Retina (tissue), 1 donor: Measurements from ENCODE around the gene CLEC3A.
"Not testable (repeated sequence)": the region's sequence is repeated elsewhere in the genome, so short reads cannot be mapped to it uniquely, and the experiment has no call there.

Source experiments
- DNase-seq: peaks from one replicate; pipeline ENCODE4 v3.0.0-alpha.2; 2016

CLEC3A gene, protein sequence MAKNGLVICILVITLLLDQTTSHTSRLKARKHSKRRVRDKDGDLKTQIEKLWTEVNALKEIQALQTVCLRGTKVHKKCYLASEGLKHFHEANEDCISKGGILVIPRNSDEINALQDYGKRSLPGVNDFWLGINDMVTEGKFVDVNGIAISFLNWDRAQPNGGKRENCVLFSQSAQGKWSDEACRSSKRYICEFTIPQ

DNA sequence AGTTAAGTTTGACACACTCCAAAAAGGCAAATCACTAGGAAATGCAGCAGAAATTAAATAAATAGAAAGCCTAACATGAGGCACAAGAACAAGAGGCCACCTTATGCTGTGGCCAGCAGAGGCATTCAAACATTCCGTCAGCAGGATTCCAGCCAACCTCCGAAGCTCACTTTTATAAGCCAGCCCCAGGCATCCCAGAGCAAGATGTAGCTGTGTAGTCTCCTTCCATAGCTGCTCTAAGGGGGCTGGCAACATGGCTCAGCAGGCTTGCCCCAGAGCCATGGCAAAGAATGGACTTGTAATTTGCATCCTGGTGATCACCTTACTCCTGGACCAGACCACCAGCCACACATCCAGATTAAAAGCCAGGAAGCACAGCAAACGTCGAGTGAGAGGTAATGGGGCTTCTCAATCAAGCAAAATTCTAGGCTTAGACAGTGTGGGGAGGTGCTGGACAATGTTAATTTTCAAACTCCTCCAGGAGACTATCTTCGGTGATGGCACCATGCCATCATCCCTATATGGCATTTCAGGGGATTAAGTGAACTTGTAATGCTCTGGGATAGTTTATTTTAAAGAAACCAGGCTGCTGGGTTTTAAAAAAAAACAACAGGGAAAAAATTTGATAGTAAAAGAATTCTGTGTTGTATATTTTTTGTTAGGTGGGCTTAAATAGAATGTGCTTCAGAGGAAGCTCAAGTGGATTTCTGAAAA is at the start of gene CLEC3A:
Gene CLEC3A (plus strand): TSS at position 202 of the 714 bp plus-strand sequence. CDS start 79 bp downstream, at position 281.
- DNase-seq: no peak

DNA sequence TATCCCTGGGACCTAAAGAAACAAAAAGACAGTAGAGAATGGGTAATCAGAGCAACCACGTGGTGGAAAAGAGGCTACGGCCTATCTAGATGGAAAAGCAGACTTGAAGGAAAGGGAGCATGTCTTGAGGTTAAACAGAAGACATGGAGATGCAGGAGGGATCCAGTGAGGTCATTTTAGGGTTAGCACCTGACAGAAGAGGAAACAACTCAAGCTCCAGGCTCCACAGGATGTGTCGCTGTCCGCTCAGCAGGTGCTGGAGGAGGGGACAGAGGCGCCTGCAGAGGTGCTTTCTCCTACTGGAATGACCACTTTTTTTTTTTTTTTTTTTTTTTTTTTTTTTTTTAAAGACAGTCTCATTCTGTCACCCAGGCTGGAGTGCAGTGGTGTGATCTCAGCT is 47.5 kb upstream of the CLEC3A start:
- no peak for DNase-seq

DNA sequence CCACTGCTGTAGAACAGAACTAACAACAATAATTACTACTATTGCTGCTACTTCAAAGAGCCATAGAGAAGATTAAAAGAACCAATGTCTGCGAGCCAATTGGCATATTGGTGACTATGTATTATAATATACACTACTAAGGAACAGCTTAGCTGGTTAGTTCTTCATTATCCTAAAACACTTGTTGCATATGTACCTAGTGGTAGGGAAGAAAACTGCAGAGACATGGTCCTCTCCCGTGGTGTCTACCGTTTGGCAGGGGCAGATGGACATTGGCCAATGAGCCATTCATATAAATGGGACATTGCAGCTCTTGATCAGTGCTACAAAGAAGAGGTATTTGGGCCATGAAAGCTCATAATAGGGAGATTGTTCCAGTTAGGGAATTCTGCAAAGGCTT is 46.4 kb upstream of the CLEC3A start:
- DNase-seq: no peak

DNA sequence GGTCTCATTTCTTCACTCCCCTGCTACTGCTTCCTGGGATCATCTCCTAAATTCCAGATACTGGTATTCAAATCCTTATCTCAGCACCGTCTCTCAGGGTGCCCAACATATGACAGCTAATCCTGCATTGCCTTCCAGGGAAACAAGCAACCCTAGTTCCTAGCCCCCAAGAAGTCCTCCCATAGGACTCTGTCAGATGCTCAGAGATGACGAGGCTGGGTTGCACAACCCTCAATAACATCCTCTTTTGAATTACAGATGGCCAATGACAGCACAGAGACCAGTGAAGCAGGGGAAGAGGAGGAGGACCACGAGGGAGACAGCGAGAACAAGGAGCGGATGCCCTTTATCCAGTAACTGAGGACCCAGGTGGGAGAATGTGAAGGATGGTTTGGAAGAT is 45.0 kb upstream of the CLEC3A start:
- no peak for DNase-seq

DNA sequence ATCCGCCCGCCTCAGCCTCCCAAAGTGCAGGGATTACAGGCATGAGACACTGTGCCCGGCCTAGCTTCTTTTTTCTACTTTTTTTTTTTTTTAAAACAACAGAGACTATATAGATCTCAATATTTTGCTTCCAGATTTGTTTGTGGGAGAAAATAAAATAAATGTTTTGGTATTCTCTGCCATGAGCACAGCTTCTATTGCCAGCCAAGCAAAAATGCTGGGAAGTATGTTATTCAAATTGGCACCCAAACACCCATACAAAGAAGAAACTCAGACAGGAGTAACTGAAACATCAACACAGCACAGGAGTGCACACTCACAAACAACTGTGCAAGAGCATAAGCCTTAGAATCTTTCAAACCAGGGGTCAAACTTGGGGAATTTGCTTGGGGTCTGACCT is 37.2 kb upstream of the CLEC3A start:
- no peak for DNase-seq

DNA sequence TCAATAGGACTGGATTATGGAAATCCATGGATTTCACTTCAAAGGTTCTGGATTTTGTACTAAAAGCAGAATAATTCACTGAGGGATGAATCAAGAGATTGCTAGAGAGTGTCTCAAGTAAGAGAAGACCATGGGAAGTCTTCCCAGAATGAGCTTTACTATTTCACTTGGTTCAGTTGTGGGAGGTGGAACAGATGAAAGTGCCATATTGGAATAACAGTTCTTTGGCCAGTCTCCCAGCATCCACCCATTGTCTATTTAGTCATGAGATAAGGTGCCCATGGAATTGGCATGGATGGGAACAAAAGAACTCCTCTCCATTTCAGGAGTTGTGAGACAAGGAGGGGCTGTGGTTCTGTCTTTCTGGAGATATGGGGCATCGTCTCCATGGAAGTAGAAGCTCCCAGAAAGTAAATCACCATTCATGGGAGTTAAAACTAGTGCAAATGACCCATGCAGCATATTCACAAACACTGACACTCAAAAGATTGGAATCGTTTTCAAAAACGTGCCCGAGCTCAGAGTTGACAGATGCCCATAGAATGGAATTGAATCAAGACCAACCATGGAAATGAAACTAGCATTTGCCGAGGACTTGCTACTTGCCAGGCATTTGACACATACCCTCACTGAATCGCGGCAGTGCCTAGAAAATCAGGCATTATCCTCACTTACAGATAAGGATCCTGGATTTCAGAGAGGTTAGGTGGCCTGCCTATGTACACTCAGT is 36.2 kb upstream of the CLEC3A start:
- no peak for DNase-seq

DNA sequence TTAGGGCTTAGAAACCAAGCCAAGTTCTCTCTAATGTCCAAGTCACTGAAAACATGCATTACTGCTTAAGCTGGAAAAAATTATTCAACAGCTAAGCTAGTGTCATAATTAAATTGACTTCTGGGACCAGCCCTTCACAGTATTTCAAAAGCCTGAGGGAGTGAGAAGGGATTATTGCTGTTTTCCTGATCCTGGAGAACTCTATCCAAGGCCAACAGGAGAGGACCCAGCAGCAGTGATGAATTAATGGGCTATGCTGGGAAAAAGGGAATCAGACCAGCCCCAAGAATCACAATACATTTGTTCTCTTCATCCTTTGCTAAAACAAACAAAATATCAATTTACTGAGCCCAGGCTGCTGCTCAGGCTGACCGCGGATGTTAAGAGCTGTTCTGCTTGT is 34.5 kb upstream of the CLEC3A start:
- no peak for DNase-seq

DNA sequence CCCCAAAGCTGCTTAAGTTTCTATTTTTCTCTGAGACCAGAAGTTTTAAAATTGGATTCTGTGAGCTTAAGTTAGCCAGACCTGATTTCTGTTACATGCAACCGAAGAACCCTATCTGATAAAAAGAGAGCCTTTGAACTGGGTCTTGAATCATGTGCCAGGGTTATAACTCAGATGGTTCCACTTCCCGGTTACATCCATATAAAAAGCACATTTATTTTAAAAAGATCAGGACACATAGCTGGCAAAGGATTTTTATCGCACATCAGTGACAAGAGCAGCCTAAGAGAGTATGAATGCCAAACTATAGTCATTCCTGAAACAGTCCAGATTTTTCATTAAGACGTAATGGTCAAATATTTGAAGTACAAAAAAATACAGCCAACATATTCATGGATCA is 32.5 kb upstream of the CLEC3A start:
- no peak for DNase-seq

DNA sequence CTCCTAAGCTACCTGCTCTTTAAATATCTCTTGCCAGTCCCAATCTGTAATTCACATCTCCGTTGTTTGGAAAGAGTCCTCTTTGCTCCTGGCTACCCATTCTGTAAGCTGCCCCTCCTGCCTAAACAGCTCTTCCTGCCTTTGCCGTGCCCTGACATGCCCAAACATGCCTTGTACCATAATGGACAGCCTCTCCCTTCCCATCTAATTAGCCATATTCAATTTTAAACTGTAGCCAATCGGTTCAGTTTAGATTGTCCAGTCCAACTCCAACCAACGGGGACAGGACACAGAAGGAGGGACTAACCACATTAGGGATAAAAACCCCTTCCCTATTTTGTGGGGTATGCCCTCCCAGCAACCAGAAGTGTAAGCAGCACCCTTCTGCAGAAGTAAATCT is 30.6 kb upstream of the CLEC3A start:
- no peak for DNase-seq

DNA sequence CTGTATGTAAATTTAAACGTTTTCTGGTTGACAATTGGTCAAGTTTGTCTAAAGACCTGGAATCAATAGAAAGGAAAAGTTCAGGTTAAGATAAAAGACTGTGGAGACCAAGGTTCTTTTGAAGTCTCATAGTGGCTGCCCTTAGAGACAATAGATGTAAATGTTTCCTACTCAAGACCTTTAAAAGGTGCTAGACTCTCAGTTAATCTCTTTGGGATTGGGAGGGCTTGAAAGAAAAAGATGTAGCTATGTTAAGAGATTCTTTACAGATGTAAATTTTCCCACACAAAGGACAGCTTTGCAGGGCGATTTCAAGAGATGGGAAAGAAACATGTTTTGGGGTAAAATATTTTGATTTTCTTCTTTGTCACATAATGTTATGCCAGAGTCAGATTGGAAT is 30.0 kb upstream of the CLEC3A start:
- not testable (repeated sequence) for DNase-seq

DNA sequence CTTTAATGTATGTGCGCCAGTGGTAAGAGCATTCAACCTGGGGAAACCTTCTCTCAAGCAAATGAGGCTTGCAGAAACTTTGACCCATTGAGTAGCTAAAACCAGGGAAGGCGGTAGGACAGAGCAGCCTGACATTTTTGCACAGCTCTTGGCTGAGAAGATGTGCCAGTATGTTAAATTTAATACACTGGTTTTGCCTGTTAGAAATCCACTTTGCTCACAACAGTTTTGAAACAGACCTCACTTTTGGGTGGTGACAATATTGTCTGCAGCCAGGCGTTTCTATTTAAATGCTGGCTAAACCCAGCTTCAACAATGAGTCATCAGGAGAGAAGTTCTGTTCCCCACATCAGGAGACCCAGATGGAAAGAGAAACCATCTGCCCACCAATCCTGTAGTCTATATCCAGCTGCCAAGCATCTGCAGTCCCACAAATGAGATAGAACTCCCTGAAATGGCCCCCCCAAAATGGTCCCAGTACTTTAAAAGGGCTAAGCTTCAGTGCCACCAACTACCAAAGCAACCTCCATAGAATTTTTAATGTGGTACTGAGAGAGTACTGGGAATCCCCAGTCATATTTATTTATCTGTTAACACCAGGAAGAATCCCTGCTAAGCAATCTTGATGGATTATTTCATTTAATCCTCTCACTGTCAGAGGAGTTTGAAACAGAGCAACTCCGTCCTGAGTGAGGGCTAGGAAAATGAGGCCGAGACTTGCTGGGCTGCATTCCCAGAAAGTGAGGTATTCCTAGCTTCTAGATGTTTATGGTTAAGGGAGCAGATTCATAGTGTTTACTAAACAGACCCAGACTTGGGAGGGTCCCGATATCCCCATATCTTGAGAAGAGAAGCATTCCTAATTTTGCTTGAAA is 29.0 kb upstream of the CLEC3A start:
- no peak for DNase-seq

DNA sequence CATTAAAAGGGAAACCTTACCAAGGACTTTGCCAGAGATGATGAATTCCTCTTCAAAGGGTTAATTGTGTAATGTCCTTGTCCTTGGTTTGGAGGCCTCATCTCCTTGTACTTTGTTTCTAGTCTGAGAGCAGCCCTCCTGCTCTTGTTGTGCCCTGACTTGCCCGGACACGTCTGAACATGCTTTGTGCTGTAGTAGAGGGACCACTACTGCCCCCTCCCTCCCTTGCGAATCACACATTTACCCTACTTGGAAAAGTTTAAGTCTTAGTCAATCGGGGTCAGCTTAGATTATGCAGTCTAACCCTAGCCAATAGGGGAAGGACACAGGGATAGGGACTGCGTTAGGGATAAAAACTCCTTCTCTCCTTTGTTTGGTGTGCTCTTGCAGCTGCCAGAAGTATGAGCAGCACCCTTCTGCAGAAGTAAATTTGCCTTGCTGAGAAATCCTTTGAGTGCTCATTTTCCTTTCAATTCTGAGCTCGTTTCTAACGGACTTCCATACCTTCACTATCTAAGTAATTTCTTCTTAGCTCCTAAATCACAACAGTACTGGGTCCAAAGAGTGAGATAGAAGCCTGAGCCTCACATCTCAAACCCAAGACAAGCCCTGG is 26.4 kb upstream of the CLEC3A start:
- DNase-seq: no peak

DNA sequence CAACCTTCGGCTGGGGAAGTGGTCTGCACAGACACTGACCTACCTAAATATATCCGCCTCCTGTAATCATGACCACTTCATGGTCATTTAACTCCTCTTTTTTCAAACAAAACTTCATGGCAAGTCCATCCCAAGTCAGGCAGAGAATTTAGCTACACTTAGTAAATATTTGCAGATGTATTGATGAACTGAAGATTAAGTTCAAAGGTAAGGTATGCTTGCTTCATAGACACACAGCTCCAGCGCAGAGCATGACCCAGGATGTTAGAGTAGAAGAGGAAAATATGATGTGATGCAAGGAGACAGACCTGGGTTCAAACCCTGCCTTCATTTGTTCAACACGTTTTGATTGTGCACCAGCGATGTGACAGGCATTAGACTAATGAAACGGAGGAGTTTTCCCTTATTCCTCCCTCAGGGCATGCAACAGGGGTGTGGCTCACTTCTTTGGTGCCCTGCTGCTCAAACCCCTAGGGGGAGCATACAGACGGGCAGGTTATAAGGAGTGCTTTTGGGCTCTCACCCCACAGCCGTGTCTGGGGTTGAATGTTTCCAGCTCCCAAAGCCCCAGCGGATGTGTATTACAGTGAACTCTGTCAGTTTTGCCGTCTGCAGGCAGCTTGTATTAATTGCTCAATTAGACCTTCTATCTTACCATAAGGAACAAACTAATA is 23.9 kb upstream of the CLEC3A start:
- DNase-seq: no peak

DNA sequence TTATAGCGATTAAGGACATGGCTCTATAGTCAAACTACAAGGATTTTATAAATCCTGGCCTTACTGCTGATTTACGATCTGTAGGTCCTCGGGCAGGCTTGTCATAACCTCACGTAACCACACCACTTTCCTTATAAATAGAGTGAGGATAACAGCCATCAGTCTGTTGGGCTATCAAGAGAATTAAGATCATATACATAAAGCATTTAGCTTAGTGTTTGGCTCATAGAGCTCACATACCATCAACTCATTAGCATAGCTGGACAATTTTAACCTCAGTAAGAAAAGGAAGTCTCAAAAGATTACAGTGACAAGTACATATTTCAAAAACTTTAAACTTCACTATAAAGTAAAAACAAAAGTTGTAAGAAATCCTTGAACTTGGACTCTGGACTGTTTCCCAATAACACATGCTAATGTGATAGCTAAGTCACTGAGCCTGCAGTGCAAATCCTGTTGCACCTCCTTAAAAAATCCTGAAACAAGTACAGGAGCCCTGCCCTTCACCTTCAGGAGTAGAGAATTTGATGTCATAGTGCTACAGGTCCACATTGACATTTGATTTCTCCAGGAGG is 20.8 kb upstream of the CLEC3A start:
- DNase-seq: no peak

DNA sequence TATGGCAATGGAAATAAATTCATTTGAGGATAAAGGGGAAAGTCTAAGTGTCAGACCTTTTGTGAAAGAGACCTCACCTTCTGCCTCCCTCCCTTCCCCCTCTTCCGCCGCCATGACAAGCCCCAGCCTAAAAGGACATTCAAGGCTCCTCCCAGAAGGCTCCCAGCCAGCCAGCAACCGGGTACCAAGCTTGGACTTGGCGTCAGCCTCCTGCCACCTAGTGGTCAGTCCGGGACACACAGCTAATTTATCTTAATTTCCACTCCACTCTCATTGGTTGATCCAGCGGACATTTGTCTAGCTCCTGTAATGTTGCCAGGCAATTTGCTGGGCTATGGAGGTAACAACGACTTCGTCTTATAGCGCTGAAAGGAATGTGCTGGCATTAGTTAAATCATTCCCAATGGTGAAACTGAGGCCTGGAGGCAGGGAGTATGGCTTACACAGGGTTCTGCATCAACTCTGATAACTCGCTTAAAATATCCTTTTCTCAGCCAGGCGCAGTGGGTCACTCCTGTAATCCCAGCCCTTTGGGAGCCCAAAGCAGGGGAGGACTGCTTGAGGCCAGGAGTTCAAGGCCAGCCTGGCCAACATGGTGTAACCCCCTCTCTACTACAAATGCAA is 19.3 kb upstream of the CLEC3A start:
- peak; percentile 83 for DNase-seq

DNA sequence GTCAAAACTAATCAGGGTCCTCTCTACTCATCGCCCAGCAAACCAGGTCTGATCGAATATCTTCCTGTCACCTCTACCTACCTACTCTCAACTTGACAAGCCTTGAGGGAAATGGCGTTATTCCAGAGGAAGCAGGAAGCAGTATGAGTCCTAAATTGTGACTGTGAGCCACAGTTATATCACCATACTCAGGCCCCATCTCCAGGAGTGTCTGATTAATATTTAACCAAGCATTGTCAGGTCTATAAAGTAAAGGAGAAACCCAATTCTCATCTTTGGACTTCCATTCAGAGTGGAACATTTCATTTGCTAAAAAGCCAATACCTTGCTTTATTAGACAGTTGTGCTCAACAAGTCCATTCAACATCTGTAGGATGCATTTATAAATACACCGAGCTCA is 17.8 kb upstream of the CLEC3A start:
- DNase-seq: no peak

DNA sequence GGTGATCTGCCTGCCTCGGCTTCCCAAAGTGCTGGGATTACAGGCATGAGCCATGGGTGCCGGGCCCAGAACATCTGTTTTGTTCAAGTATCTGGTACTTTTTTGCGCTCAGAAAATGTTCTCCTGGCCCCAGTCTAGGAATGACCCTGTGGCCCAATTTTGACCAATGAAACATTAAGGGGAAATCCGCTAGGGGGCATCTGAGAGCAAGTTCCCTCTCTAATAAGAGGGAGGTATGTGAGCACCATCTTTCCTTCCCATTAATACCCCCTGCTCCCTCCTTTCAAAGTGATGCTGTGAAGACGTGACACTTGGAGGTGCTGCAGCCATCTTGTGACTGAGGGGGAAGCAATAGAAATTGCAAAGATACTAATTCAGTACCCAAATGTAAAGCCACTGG is 16.5 kb upstream of the CLEC3A start:
- DNase-seq: no peak

DNA sequence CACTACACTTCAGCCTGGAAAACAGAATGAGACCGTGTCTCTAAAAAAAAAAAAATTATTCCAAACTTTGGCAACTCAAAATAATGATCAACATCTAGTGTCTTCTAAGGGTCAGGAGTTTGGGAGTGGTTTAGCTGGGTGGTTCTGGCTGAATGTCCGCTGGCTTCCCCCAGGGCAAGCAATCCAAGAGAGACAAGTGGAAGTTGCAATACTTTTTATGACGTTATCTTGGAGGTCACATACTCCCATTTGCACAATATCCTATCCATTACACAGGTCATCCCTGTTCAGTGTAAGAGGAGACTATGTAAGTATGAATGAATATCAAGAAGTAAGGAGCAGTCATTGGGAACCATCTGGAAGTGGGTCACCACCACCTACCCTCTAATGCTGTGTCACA is 15.2 kb upstream of the CLEC3A start:
- no peak for DNase-seq

DNA sequence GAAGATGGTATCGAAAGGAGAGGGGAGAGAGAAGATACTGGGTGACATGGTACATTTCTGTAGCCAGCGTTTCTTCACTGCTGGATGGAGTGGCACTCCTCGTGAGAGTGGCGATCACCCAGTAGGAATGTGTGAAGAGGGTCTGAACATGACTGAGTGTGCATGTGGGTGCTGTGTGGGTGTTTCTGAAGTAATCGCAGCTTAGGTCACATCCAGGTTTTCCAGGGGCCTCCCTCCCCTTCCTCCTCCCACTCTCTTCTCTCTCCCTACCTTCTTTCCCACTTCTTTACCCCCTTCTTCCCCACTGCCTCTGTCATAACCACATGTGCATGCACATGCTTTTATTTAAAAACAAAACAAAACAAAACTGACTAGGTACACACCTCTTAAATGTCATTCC is 1.8 kb downstream of the CLEC3A start:
- no peak for DNase-seq

DNA sequence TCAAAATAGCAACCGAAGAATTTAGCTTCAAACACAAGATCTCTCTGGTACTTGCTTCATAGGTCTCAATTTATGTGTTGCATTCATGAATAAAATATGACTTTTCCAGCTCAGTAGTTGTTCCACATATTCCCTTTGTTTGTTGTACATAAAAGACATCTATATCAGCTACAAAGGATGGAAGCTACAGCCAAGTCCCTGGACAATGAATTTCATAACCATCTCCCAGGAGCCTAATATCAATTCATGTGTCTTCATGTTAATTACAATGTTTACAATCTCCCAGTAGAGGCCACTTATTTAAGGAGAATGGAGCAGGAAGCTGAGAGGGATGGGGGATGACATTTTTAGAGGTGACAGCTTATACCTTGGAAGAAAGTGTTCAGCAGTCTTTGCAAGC is 3.3 kb downstream of the CLEC3A start:
- peak; percentile 12 for DNase-seq

DNA sequence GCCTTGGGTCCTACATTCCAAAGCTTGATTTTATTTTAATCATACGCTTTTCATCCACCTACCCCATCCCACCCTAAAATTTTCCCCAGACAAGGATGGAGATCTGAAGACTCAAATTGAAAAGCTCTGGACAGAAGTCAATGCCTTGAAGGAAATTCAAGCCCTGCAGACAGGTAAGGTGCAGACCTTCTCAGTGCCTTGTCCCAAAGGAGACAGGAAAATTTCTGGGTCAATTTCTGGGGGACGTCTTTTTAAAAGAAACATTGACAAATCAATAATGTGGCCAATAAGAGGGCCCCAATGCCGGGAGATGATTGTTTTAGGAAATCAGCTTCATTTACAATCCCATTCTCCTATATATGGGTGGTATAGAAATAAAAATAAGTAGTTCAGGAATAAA is 5.7 kb downstream of the CLEC3A start:
- DNase-seq: no peak
